NK-92 (cell line): ENCODE data around the gene MAP2K6.

Experiments used
- DNase-seq: peaks from one replicate; lab custom pipeline; 2025; ENCODE audit not compliant: unreplicated experiment; lab: John Stamatoyannopoulos, UW

Gene MAP2K6

GRCh38 chr17:69425978-69426377 is 11.5 kb downstream of the MAP2K6 start:
- no peak for DNase-seq

DNA sequence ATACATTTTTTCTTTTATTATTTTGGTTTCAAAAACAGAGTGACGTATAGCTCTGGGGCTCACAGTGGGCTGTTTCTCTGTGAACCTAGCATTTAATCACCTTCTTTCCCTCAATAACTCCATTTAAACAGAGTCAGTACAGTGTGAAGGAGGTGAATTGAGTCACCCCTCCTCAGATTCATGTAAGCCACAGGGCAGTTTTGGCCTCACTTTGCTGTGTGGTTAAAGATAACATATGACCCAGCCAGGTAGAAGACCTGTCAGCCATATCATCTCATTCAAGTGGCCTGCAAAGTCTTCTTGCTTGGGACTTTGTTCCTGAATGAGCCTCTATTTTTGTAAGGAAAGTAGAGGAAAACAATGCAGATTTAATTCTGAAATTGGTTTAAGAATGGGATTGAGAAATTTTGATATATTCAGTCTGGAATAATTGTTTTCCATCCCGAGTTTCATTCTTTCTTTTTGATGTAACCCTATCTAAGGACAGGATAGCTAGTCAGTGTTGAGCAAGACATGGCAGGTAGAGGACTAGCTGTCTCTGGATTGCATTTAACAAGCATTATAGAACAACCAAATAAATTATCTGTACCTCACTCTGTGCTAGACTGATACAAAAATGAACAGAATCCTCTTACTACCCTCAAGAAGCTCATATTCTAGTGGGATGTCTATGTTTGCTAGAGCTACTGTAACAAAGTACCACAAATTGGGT is 13.1 kb downstream of the MAP2K6 start:
- no peak for DNase-seq

- DNase-seq, result no peak
Observed at GRCh38 chr17:69428252-69428980, 13.9 kb downstream of the MAP2K6 start.

DNA sequence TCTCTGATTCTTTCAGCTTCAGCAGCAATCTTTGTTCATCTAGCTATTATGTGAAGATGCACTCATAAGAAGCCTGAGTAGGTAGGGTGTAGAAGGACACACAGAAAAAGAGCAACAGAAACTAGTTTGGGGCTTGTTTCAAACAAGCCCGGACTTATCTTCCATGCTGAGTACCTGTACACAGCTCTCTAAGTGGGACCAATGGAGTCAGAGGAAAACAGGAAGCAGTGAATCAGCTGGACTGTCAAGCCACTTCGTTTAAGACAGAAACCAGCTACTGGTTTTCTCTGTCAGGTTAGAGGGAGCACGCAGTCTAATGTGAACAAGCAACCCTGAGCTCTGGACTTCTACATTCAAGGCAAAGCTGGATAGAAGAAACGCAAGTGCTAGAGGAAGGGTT is 16.0 kb downstream of the MAP2K6 start:
- DNase-seq, result no peak

- no peak for DNase-seq
Observed at GRCh38 chr17:69431835-69432234, 17.3 kb downstream of the MAP2K6 start.

GRCh38 chr17:69433093-69433492 is 18.6 kb downstream of the MAP2K6 start:
- no peak for DNase-seq

GRCh38 chr17:69434164-69434579 is 19.7 kb downstream of the MAP2K6 start:
- DNase-seq, result no peak

DNA sequence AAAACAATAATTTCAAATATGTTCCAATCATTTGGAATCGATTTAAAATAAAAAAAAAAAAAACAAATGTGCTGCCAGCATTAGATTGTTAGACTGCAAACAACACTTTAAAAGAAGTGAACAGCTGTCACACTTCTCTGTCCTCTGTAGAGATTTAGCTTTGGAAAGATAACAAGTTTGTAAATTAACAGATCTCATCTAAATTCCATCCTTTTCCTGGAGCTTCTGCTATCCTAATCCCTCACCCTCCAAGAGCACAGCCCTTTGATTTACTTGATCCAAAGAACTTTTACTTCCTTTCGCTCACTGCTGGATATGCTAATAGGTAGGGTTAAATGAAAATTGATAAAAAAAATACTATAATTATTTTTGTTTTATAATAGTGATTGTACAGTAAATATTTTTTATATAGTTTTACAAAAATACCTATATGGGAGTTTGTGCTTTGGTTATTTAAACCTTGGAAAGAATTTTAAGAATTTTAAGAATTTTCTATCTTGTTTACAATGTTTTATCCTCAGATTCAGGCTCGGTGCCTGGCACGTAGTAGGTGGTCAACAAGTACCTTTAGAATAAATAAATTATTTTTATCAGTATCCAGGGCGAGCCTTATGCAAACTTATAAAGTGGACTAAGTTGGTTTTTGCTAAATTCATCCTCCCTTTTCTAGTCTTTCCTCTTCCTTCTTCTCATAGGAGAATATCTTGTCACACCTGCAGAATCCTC is 21.6 kb downstream of the MAP2K6 start:
- no peak for DNase-seq

GRCh38 chr17:69437475-69437874 is 23.0 kb downstream of the MAP2K6 start:
- no peak for DNase-seq

DNA sequence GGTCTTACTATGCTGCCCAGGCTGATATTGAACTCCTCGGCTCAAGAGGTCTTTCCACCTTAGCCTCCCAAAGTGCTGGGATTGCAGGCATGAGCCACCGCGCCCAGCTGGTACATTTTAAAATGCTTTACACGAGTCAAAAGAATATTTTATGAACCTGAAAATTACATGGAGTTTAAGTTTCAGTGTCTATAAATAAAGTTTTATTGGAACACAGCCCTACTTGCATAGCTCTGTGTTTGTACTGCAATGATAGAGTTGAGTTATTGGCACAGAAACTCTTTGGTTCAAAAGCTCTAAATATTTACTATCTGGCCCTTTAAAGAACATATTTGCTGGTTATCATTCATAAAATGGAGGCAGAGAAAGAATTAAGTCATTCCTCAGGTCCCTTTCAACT is 24.3 kb downstream of the MAP2K6 start:
- DNase-seq, result no peak

DNA sequence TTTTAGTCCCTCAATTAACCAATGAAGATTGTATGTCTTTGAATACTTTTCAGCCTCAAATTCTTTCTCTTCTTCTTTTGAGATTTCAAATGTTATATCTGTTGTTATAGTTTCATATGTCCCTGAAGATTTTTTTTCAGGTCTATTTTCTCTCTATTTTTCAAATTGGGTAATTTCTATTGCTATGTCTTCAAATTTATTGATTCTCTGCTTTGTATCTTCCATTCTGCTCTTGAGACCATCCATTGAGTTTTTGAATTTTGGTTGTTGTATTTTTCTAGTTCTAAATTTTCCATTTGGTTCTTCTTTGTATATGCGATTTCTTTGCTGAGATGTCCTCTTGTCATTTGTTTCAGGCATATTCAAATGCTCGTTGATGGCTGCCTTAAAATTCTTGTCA is 26.7 kb downstream of the MAP2K6 start:
- no peak for DNase-seq

GRCh38 chr17:69443138-69443537 is 28.6 kb downstream of the MAP2K6 start:
- DNase-seq, result no peak

DNA sequence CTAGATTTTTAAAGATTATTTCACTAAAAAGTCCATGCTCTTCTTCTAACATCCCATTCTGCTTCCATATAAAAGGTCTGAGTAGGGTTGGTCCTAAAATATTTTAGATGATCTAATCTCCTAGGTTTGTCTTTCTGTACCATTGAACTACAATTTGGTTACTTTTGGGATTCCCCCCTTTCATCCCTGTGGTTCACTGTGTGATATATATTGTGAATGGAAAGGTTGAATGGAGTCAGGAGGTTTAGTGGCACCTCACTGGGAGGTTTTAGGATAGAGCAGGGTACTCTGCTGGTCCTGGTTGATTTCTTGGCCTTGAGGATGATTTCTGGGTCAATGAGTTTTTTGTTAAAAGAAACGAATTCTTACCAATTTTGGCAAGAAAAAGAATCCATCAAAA is 29.5 kb downstream of the MAP2K6 start:
- no peak for DNase-seq

GRCh38 chr17:69445132-69445531 is 30.6 kb downstream of the MAP2K6 start:
- DNase-seq, result no peak

DNA sequence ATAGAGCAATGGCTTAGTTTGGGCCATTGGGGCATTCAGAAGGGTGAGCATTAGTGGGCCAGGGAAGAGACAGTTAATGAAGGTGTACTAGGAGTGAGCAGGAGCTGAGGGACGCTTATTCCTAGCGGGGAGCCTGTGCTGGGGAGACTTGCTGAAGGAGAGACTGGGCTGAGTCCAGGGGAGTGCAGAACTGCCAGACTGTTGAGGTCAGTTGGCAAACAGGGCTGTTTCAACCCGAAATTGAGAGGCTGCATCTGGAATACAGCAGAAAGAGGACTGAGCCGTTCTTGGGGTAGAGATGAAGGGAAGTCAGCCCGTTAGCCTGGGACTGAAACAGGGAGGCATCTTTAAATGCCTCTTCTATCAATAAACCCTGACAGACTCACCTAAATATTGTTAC is 33.2 kb downstream of the MAP2K6 start:
- DNase-seq, result no peak

DNA sequence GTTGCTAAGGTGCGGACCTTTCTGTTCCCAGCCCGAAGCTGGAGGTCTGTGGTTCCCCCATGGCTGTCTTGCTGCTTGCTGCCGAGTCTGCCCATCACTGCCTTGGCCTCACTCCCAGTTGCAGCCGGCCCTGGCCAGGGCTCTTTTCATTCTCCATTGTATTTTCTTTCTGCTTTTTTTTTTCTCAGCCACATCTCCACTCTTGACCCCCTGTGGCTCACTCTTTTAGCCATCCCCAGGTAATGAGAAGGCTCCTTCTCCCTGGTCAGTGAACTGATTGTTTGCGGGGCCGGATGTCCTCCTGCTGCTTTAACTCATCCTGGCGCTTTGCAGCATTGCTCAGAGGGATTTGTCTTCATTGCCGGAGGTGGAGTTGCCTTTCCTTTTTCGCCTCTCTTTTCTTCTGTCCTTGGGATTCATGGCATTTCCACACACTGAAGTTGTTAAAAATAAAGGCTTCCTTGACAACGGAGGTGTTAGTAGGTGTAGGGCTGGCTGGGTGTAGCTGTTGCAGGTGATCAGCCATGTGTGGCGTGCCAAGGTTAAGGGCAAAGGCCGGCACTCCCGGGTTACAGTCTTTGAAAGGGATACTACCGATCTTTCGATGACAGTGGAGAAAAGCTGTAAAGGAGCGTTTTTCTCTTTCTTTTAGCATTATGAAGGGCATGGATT is 34.1 kb downstream of the MAP2K6 start:
- DNase-seq, result no peak

GRCh38 chr17:69450131-69450530 is 35.6 kb downstream of the MAP2K6 start:
- no peak for DNase-seq

DNA sequence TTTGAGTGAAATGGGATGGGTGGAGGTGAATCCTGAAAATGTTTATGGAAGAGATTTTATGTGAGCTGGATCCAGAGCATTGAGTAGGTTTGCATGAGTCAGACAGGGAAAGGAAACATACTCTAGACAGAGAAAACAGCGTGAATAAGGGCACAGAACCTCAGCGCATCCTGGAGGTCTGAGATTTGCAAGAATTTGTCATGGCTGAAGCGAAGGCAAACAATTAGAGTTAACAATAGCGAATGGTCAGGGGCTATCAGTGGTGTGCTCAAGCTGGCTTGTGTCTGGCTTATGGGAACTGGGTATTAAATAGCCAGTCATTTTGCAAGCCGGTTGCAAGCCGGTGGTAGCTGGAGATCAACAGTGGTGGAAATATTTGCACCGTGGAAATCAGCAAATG is 36.4 kb downstream of the MAP2K6 start:
- DNase-seq, result no peak

- DNase-seq, result no peak
Observed at GRCh38 chr17:69451416-69452394, 37.2 kb downstream of the MAP2K6 start.

GRCh38 chr17:69452664-69453260 is 38.3 kb downstream of the MAP2K6 start:
- DNase-seq, result no peak
